ENCODE results near the gene SLC7A11. TPM values are rescaled to one million over a fixed set of nuclear protein-coding genes. Genes with fewer than 3 reads are reported as not detected.
A peak's percentile ranks its signal among the peaks of the same experiment; 100 is the strongest.

SLC7A11 gene
- total RNA-seq, 1 experiment from 2014 or later: 10.1 TPM

GRCh38 chr4:138189206-138189605, 52.9 kb downstream of the SLC7A11 start:
- ATAC-seq (no peak), DNase-seq (ENCODE audit: low spot score) (no peak)
- Mint-ChIP-seq H3K4me3 (no peak overlapping the region), H3K27me3 (ENCODE audit: low read depth) (no peaks in the 10 kb centered on the region), H3K4me1 (peaks cover 25% of the 10 kb centered on the region), H3K27ac (no peak overlapping the region), H3K9me3 (no peaks in the 10 kb centered on the region), H3K36me3 (no peaks in the 10 kb centered on the region)
- ChIA-PET CTCF (interaction anchor here (1.2 kb wide), 1 partner anchor 749 kb away, joined by 4 read pairs; no protein-coding TSS in a partner anchor), POLR2A (no interaction called here)
- TF ChIP-seq PRDM15 (CRISPR knock-in tag; IDR thresholded peaks at IDR 0.05) (no peak), GRHL2 (CRISPR knock-in tag; IDR thresholded peaks at IDR 0.05; ENCODE audit: insufficient replicate concordance, severe bottlenecking) (no peak), ATF1 (CRISPR knock-in tag; IDR thresholded peaks at IDR 0.05) (no peak), CBFB (CRISPR knock-in tag; IDR thresholded peaks at IDR 0.05; ENCODE audit: low read depth) (no peak), ZBTB21 (CRISPR knock-in tag; IDR thresholded peaks at IDR 0.05; ENCODE audit: borderline replicate concordance) (no peak), JUN (CRISPR knock-in tag; IDR thresholded peaks at IDR 0.05) (no peak)

- H3K4me3 Mint-ChIP-seq: no peak overlapping the region
- peaks cover 25% of the 10 kb centered on the region for H3K4me1 Mint-ChIP-seq
- no peak overlapping the region for H3K27ac Mint-ChIP-seq
- TF ChIP-seq USF2 (CRISPR knock-in tag; IDR thresholded peaks at IDR 0.05) (no peak), KAT7 (CRISPR knock-in tag; IDR thresholded peaks at IDR 0.05; ENCODE audit: borderline replicate concordance) (no peak)
- DNase-seq (ENCODE audit: low spot score) (no peak), ATAC-seq (no peak)
- ChIA-PET CTCF (interaction anchor here (0.5 to 0.6 kb wide), 2 partner anchors 257 to 306 kb away, joined by 3 read pairs; no protein-coding TSS in a partner anchor), POLR2A (no interaction called here)
- no peaks in the 10 kb centered on the region for H3K27me3 Mint-ChIP-seq (ENCODE audit: low read depth)
- no peaks in the 10 kb centered on the region for H3K9me3 Mint-ChIP-seq
- H3K36me3 Mint-ChIP-seq: no peaks in the 10 kb centered on the region
These were observed 53.6 kb downstream of the SLC7A11 start for GRCh38 chr4:138188406-138189084.

GRCh38 chr4:138185859-138186645, 56.1 kb downstream of the SLC7A11 start:
- ChIA-PET CTCF (interaction anchor here (1.0 to 1.1 kb wide), 2 partner anchors 150 to 309 kb away, joined by 3 to 4 read pairs; no protein-coding TSS in a partner anchor), POLR2A (no interaction called here)
- H3K27ac Mint-ChIP-seq: 0 out of 2 replicates have a peak overlapping the region, but pooled peaks have one; percentile 41
- DNase-seq (ENCODE audit: low spot score) (no peak), ATAC-seq (no peak)
- H3K9me3 Mint-ChIP-seq: no peaks in the 10 kb centered on the region
- no peak overlapping the region for H3K4me3 Mint-ChIP-seq
- no peaks in the 10 kb centered on the region for H3K36me3 Mint-ChIP-seq
- H3K4me1 Mint-ChIP-seq: peaks cover 34% of the 10 kb centered on the region
- H3K27me3 Mint-ChIP-seq (ENCODE audit: low read depth): no peaks in the 10 kb centered on the region
- TF ChIP-seq PRDM15 (CRISPR knock-in tag; IDR thresholded peaks at IDR 0.05) (no peak), STAT6 (CRISPR knock-in tag; conservative IDR thresholded peaks at IDR 0.05; ENCODE audit: low read depth) (no peak), ARID4B (CRISPR knock-in tag; IDR thresholded peaks at IDR 0.05; ENCODE audit: borderline replicate concordance) (no peak), CBFB (CRISPR knock-in tag; IDR thresholded peaks at IDR 0.05; ENCODE audit: low read depth) (no peak), ZNF671 (CRISPR knock-in tag; IDR thresholded peaks at IDR 0.05) (no peak)

All from WTC11 (cell line).